ENCODE data around the gene ZDBF2.
"Not testable (repeated sequence)": the region's sequence is repeated elsewhere in the genome, so short reads cannot be mapped to it uniquely, and the experiment has no call there.

ZDBF2 gene

DNA sequence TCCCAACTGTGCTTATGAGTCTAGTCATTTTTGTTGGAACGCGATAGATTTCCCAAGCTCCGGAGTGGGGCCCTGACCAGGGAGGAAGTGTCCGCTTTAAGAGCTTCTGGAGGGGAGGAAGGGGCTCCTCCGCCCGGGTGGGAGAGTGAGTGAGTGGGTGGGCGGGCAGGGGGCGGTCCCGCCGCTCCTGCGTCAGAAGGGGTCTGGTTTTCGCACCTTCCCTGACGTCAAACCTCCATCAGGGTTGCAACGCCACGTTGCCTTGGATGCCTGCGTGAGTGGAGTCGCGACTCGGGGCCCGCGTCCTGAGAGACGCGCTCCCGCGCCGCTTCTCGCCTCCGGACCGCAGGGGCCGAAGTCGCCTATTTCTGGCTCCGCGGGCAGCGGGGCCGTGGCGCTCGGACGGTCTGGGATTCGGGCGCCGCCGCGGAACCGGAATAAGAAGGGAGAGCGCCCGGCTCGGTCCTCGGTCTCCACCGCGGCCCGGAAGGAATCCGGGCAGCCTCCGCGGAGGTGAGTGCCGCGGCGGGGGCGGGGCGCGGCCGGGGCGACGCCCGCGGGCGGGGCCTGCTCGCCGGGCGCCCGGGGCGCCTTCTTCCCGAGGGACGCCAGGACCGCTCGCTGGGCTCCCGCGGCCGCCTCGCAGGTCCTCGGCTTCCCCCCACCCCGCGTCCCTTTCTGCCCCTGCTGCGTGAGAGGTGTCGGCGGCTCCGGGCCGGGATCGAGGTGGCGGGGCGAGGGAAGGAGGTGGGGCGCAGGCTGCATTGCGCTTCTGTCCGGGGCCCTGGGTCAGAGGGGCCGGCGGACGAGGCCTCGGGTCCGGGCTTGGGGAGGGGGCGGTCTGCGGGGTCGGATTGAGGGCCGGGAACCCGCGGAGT is at the start of gene ZDBF2:
TSS of gene ZDBF2 (plus strand) at position 230 of the 878 bp plus-strand sequence. CDS start 7,187 bp downstream, outside the sequence.
- DNase-seq (ENCODE audit: low spot score): peak; percentile 92

DNA sequence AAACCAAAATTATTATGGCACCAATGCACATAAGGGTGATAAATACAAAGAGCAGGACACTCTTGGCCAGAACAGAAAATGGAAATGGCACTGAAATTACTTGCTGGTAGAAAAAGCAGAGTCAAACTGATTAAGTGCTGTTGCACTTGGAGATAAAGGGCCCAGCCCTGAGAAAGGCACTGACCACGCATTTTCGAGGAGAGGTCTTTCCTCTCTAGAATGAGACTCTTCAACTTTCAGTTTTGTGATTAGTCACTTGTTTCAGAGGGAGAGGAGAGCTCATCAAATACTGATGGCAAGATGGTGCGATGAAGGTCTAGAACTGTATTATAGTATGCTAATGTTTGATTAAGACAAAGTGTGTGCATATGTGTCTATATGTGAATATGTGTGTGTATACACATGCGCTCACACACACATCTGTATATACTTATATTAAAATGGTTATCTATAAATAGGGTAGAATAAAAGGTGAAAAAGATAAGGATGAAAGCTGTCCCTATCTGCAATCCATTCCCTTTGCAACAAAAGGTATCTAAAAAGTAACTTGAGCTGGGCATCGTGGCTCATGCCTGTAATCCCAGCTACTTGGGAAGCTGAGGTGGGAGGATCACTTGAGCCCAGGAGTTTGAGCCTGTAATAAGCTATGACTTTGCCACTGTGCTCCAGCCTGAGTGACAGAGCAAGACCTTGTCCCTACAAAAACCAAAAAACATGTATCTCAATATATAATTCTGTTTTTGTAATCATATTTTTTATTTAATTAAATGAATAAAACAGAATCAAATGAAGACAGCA is 48.8 kb upstream of the ZDBF2 start:
- DNase-seq (ENCODE audit: low spot score): no peak

DNA sequence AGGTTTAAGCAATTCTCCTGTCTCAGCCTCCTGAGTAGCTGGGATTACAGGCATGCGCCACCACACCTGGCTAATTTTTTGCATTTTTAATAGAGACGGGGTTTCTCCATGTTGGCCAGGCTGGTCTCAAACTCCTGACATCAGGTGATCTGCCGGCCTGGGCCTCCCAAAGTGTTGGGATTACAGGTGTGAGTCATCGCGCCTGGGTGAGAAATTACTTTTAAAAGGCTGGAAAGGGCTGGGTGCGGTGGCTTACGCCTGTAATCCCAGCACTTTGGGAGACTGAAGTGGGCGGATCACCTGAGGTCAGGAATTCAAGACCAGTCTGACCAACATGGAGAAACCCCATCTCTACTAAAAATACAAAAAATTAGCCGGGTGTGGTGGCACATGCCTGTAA is 45.8 kb upstream of the ZDBF2 start:
- DNase-seq (ENCODE audit: low spot score): not testable (repeated sequence)

DNA sequence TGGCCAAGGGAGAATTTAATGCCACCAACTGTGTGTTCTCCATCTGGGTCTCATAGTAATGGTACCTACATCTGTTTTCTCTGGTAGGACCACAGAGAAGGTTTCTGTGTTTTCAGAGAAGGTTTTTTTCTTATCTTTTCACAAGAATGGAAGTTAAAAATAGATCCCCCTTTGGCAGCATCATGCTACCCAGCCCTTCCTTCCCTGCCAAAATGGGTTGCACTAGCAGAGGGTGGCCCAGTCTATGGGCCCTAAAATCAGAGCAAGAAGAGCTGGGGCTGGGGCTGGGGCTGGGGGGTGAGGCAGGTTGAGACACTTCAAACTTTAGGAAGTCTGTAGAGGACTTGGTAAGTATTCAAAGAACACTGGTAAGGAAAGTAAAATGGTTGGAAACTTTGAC is 44.8 kb upstream of the ZDBF2 start:
- DNase-seq (ENCODE audit: low spot score): no peak

DNA sequence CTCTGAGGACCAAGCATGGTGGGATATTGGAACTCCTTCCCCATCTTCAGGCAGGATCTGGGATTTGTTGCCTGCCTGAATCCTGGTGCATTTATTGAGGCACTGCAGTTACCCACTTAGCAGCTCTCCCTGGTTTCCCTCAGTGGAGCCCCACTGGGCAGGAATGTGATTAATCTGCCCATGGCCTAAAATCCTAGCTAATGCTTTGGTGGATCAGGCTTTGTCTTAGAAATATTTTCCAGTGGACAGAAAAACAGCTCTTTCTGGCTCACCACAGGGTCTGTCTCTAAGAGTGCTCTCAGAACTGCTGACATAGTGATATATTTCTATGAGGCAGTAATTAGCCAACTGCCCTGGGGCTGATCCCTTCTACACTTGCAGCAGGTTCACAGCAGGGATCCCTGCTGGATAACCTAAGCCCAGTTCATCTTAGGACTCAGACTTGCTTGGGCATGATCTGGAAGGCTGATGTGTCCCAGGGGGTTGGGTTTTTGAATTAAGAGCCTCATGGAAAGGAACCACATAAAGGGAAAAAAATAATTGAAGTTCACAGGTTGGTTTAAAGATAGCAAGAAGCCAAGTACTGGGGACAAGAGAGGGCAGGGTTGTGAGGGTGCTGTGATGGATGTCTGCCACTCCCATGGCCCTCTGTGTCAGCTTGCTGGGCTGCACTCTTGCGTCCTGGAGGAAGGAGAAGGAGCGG is 44.3 kb upstream of the ZDBF2 start:
- no peak for DNase-seq (ENCODE audit: low spot score)

- DNase-seq (ENCODE audit: low spot score): no peak
Measured at GRCh38 chr2:206231669-206232286, 42.7 kb upstream of the ZDBF2 start.

GRCh38 chr2:206232287-206233035 is 42.0 kb upstream of the ZDBF2 start:
- no peak for DNase-seq (ENCODE audit: low spot score)

GRCh38 chr2:206239157-206239556 is 35.3 kb upstream of the ZDBF2 start:
- DNase-seq (ENCODE audit: low spot score): no peak

DNA sequence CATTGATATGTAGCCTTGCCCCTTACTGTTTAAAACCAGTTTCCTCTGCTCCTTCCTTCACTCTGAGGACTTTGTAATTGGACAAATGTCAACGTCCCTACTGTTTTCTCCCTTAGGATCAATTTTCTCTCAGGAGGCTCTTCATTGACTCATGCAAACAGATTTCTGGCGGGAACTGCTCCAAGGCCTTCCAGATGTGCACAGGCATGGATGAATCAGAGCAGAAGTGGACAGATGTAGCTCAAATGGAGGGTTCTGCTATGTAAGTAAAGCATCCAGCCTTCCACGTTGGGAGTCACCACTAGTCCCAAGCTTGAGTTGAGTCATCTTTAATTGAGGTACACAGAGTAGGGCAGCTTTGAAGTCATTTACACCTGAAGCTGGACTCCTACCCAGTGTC is 34.1 kb upstream of the ZDBF2 start:
- DNase-seq (ENCODE audit: low spot score): no peak

DNA sequence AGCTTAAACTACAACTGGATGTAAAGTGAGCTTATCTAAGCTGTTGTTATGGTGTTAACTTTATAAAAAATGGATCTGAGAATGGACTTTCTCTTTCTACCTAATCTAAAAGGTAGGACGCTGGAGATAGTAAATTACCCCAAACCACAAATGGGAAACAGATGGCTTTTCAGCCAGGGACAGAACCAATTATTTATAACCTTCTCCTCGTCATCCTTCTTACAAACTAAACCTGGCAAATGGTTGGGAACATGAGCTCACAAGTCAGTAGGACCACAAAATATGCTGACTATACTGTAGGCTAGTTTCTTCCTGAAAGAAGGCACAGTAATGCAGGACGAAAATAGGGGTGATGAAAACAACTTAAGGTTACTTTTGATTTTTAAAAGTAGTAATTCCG is 32.7 kb upstream of the ZDBF2 start:
- no peak for DNase-seq (ENCODE audit: low spot score)

DNA sequence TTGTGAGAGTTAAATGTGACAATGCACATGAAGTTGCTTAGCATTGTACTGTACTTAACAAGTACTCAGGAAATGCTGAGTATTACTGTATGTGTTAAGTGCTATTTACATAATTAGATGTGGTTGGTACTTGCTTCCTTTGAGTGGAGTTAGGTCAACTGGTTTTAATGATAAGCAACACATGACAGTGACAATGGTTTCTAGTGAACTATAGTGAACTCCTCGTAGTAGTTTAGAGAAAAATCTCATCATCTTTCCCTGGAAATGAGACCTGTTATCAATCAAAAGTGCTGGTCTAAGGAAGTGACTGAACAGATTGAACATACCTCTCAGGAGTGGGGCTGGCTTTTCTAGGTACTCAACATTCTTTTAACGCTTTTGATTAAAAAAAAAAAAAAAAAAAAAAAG is 29.2 kb upstream of the ZDBF2 start:
- no peak for DNase-seq (ENCODE audit: low spot score)

DNA sequence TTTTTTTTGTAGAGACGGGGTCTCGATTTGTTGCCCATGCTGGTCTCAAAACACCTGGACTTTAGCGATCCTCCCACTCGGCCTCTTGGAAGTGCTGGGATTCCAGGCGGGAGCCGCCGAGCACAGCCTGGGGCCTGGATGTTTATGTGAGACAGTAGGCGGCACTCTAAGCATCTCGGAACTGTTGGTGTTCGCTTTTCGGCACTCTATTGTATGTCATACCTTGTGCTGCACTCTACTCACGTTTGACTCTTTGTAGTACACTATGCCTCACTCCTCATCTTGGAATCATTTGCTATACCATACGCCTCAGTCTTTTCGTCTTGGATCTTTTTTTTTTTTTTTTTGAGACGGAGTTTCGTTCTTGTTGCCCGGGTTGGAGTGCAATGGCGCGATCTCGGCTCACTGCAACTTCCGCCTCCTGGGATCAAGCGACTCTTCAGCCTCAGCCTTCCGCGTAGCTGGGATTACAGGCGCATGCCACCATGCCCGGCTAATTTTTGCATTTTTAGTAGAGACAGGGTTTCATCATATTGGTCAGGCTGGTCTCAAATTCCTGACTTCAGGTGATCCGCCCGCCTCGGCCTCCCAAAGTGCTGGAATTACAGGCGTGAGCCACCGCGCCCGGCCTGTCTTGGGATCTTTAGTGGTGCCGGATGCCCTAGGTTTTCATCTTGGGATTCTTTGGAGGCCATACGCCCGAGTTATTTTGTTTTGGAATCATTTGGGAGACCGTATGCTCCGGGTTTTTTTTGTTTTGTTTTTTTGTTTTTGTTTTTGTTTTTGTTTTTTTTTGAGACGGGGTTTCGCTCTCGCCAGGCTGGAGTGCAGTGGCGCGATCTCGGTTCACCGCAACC is 24.2 kb upstream of the ZDBF2 start:
- DNase-seq (ENCODE audit: low spot score): peak; percentile 42

- no peak for DNase-seq (ENCODE audit: low spot score)
Measured at GRCh38 chr2:206253125-206253776, 21.2 kb upstream of the ZDBF2 start.

DNA sequence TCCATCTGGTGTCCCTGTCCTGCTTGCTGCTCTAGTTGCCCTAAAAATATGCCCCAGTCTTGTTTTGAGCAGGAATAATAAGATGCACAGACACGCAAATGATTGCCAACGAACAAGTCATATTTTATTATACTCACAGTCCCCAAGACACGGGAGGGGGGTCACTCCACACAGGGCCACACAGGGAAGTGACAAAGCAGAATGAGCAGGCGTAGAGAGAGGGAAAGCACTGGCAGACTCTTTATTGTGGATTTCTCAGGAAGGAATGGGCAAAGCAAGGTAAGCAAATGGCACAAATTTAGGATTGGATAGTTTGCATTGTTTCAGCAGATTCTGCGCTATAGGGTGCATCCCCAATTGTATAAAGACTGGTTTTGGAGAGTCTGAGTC is 20.7 kb upstream of the ZDBF2 start:
- no peak for DNase-seq (ENCODE audit: low spot score)

DNA sequence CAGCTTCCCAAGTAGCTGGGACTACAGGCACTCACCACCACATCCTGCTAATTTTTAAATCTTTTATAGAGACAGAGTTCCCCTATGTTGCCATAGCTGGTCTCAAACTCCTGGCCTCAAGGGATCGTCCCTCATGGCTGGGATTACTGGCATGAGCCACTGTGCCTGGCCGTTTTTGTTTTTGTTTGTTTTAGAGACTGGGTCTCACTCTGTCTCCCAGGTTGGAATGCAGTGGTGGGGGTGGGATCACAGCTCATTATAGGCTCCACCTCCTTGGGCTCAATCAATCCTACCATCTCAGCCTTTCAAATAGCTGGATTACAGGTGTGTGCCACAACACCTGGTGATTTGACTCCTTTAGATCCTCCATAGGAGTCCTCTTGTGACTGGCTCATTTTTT is 19.5 kb upstream of the ZDBF2 start:
- DNase-seq (ENCODE audit: low spot score): no peak

GRCh38 chr2:206256706-206257205 is 17.7 kb upstream of the ZDBF2 start:
- no peak for DNase-seq (ENCODE audit: low spot score)

DNA sequence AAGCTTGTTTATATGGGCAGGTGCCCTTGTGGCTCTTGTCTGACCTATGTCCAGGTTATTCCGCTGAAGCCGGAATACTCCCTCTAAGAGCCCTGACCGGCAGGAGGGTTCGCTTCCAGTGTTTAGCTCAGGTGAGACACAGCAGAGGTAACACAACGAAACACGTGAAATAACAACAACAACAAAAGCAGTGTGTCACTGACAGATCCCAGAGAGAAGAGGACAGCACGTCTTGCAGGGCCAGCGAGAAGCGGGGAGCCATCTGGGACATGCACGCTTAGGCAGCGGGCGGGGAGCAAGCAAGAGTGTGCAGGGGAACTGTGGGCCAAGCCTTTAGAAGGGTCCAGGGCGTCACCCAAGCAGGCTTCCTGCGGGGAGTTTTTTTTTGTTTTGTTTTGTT is 17.1 kb upstream of the ZDBF2 start:
- DNase-seq (ENCODE audit: low spot score): no peak

GRCh38 chr2:206257861-206258260 is 16.6 kb upstream of the ZDBF2 start:
- no peak for DNase-seq (ENCODE audit: low spot score)

GRCh38 chr2:206258615-206259014 is 15.8 kb upstream of the ZDBF2 start:
- not testable (repeated sequence) for DNase-seq (ENCODE audit: low spot score)
